Neural progenitor cell (in vitro differentiated cells): ENCODE results near the gene HOXB9. TPM values are rescaled to one million over a fixed set of nuclear protein-coding genes. Genes with fewer than 3 reads are reported as not detected.

ENCODE experiments used
- DNase-seq: peaks from one replicate; pipeline ENCODE4 v3.0.0-alpha.2; 2016; ENCODE audit warnings: low spot score
- H2AFZ ChIP-seq: fragments of 200-600 bp; sonication (generic); replicated peaks from 2 replicates; pipeline ENCODE4 v1.6.1; 2016; ENCODE audit warnings: antibody characterized with exemption
- H3F3A ChIP-seq: fragments of 200-600 bp; sonication (generic); 2 replicates; pipeline ENCODE4 v1.6.1; 2016; ENCODE audit warnings: antibody characterized with exemption, low read depth
- H3K27ac ChIP-seq: fragments of 200-600 bp; sonication (generic); 2 replicates; pipeline ENCODE4 v1.5.1; 2016; ENCODE audit warnings: mild to moderate bottlenecking
- H3K27me3 ChIP-seq: fragments of 200-600 bp; sonication (generic); 2 replicates; pipeline ENCODE4 v1.6.1; 2016; ENCODE audit warnings: mild to moderate bottlenecking, moderate library complexity
- H3K36me3 ChIP-seq: fragments of 200-600 bp; sonication (generic); 2 replicates; pipeline ENCODE4 v1.5.1; 2016
- H3K4me1 ChIP-seq: fragments of 200-600 bp; sonication (generic); 2 replicates; pipeline ENCODE4 v1.6.1; 2016; ENCODE audit warnings: mixed run types
- H3K4me2 ChIP-seq: fragments of 200-600 bp; sonication (generic); 2 replicates; pipeline ENCODE4 v1.6.1; 2016
- H3K4me3 ChIP-seq: fragments of 200-600 bp; sonication (generic); 2 replicates; pipeline ENCODE4 v1.5.1; 2016
- H3K79me2 ChIP-seq: fragments of 200-600 bp; sonication (generic); 2 replicates; pipeline ENCODE4 v1.6.1; 2016; ENCODE audit warnings: low read depth
- H3K9ac ChIP-seq: fragments of 200-600 bp; sonication (generic); 2 replicates; pipeline ENCODE4 v1.6.1; 2016
- H3K9me3 ChIP-seq: fragments of 200-600 bp; sonication (generic); 2 replicates; pipeline ENCODE4 v1.5.1; 2016; ENCODE audit warnings: low read depth
- H4K20me1 ChIP-seq: fragments of 200-600 bp; sonication (generic); 2 replicates; pipeline ENCODE4 v1.6.1; 2016; ENCODE audit warnings: low read depth
- H3K27ac Mint-ChIP-seq: 3 replicates; pipeline ENCODE4 v1.8.0; 2021; ENCODE audit warnings: mixed read lengths
- H3K27me3 Mint-ChIP-seq: 2 replicates; pipeline ENCODE4 v1.8.0; 2022; ENCODE audit warnings: low read depth, mild to moderate bottlenecking, inconsistent platforms, moderate library complexity, mixed read lengths; ENCODE audit not compliant: insufficient read depth
- H3K36me3 Mint-ChIP-seq: 3 replicates; pipeline ENCODE4 v1.8.0; 2021; ENCODE audit warnings: mixed read lengths
- H3K4me1 Mint-ChIP-seq: 3 replicates; pipeline ENCODE4 v1.8.0; 2021; ENCODE audit warnings: mixed read lengths
- H3K4me3 Mint-ChIP-seq: 3 replicates; pipeline ENCODE4 v1.8.0; 2021; ENCODE audit warnings: mild to moderate bottlenecking, moderate library complexity, mixed read lengths
- H3K9me3 Mint-ChIP-seq: 3 replicates; pipeline ENCODE4 v1.8.0; 2020; ENCODE audit warnings: mixed read lengths
- EZH2 ChIP-seq: fragments of 200-600 bp; sonication (generic); IDR thresholded peaks from 2 replicates; pipeline ENCODE4 v1.6.1; 2017; ENCODE audit warnings: antibody characterized with exemption, mild to moderate bottlenecking, moderate library complexity
- EZH2phosphoT487 ChIP-seq: fragments of 200-600 bp; sonication (generic); IDR thresholded peaks from 2 replicates; pipeline ENCODE4 v1.6.1; 2017; ENCODE audit warnings: antibody characterized with exemption
- total RNA-seq: library from RNA; depleted of rRNA; stranded (reverse); fragments of >200 nt; gene quantifications from 2 replicates; pipeline ENCODE4 v1.2.3, GENCODE V29; 2015; ENCODE audit warnings: low replicate concordance
- TF ChIP-seq, protein P1 (sequence below): fragments of 200-600 bp; sonication (generic); IDR thresholded peaks from 2 replicates; pipeline ENCODE4 v1.5.1; 2017; ENCODE audit warnings: antibody characterized with exemption, mild to moderate bottlenecking

The HOXB9 gene
- total RNA-seq, 1 donor from 2014 or later, result not detected

DNA sequence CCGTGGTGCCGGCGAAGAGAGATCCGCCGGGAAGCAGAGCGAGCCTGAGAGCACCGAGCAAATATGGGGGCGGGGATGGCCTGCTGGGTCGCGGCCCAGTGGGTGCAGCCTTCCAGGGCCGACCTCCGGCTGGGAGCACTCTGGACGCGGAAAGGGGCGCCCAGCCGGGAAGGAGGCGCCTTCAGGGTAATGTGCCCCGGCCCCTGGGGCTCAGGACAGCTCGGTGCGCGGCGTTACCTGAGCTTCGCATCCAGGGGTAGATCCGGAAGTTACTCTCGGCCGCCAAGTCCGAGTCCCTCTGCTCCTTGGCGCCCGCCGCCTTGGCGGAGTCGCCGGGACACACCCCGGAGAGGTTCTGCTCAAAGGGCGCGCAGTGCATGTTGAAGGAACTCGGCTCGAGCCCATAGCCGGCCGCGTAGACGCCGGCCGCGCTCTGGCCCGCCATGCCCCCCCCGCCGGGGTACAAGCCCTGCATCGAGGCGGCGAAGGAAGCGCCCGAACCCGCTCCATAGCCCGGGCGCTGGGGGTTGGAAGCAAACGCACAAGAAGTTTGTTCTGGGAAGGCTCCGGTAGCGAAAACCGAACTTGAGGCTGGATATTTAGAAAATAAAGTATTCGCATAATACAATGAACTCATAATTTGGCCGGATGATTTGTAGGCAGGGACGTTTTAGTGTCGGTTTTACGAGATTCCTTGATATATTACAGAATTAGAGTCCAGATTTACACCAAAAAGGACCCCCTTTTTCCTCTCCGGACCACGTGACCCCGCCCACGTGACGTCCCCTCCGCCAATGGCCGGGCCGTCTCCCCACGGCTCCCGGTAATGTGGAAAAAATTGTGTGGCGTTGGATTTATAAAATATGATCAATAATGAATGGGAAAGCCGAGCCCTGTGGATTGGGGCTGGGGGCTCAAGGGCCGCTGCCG is 15.6 kb downstream of the HOXB9 start, which contains the start of gene HOXB7:
Gene HOXB7, minus strand, starts transcription at position 736 of the 930 bp plus-strand sequence. Its CDS starts 99 bp downstream, at position 637.
- H3K36me3 Mint-ChIP-seq, result no peaks in the 10 kb centered on the region
- H3K27me3 Mint-ChIP-seq, result peaks cover 92% of the 10 kb centered on the region
- H3K27ac ChIP-seq, result no peak within 1 kb of the TSS
- H4K20me1 ChIP-seq, result peaks cover 94% of the 10 kb centered on the region
- H3K4me1 Mint-ChIP-seq, result peaks cover 11% of the 10 kb centered on the region
- H3K27me3 ChIP-seq, result peaks cover 100% of the 10 kb centered on the region
- H3K4me3 Mint-ChIP-seq, result peak within 1 kb of the TSS; percentile 34
- H3K9me3 ChIP-seq, result no peaks in the 10 kb centered on the region
- H3K4me2 ChIP-seq, result peak within 1 kb of the TSS; percentile 3
- H3K36me3 ChIP-seq, result no peaks in the 10 kb centered on the region
- H3F3A ChIP-seq, result peaks cover 9% of the 10 kb centered on the region
- no peaks in the 10 kb centered on the region for H3K4me1 ChIP-seq
- H3K9ac ChIP-seq, result no peak within 1 kb of the TSS
- peaks cover 3% of the 10 kb centered on the region for H3K9me3 Mint-ChIP-seq
- no peak for DNase-seq
- no peak within 1 kb of the TSS for H3K27ac Mint-ChIP-seq
- no peaks in the 10 kb centered on the region for H3K79me2 ChIP-seq
- no peak within 1 kb of the TSS for H2AFZ ChIP-seq
- peak within 1 kb of the TSS; percentile 3 for H3K4me3 ChIP-seq
- TF ChIP-seq, protein P1, sequence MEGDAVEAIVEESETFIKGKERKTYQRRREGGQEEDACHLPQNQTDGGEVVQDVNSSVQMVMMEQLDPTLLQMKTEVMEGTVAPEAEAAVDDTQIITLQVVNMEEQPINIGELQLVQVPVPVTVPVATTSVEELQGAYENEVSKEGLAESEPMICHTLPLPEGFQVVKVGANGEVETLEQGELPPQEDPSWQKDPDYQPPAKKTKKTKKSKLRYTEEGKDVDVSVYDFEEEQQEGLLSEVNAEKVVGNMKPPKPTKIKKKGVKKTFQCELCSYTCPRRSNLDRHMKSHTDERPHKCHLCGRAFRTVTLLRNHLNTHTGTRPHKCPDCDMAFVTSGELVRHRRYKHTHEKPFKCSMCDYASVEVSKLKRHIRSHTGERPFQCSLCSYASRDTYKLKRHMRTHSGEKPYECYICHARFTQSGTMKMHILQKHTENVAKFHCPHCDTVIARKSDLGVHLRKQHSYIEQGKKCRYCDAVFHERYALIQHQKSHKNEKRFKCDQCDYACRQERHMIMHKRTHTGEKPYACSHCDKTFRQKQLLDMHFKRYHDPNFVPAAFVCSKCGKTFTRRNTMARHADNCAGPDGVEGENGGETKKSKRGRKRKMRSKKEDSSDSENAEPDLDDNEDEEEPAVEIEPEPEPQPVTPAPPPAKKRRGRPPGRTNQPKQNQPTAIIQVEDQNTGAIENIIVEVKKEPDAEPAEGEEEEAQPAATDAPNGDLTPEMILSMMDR, result no peak
- TF ChIP-seq EZH2, result peak; percentile 100
- peak; percentile 99 for TF ChIP-seq EZH2phosphoT487

DNA sequence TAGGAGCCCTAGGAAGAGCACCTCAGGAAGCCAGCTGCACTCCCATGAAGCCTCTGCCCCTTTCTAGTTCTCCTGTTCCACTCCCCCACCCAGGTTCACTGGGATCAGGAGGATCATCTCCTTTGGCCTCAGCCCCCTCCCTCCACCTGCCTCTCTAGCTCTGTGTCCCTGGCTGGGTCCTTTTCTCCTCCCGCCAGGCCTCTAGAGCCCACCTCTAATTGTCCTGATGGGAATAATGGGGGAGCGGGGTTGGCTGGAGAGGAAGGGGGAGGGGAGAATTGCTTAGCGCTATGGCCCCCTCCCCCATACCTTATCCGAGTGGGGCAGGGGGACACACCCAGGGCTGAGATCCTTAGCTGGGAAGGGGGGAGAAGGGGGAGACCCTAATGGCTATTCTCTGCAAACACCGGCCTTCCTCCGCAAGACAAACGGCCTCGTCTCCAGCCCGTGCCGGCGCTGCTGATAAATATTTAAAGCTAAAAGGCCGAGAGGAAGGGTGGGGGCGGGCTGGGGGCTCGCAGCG is 16.3 kb downstream of the HOXB9 start:
- Histone ChIP-seq H3K36me3 (no peaks in the 10 kb centered on the region), H3K27ac (no peak overlapping the region), H3K4me3 (no peak overlapping the region), H3K79me2 (no peaks in the 10 kb centered on the region), H4K20me1 (peaks cover 94% of the 10 kb centered on the region), H3K4me1 (no peaks in the 10 kb centered on the region), H3K4me2 (no peak overlapping the region), H2AFZ (no peak overlapping the region), H3K27me3 (peaks cover 100% of the 10 kb centered on the region), H3K9me3 (no peaks in the 10 kb centered on the region), H3F3A (peaks cover 9% of the 10 kb centered on the region), H3K9ac (no peak overlapping the region)
- no peaks in the 10 kb centered on the region for H3K36me3 Mint-ChIP-seq
- peaks cover 6% of the 10 kb centered on the region for H3K9me3 Mint-ChIP-seq
- H3K4me3 Mint-ChIP-seq, result no peak overlapping the region
- no peak overlapping the region for H3K27ac Mint-ChIP-seq
- TF ChIP-seq EZH2 (no peak), EZH2phosphoT487 (no peak)
- TF ChIP-seq, protein P1, result no peak
- H3K4me1 Mint-ChIP-seq, result peaks cover 11% of the 10 kb centered on the region
- no peak for DNase-seq
- H3K27me3 Mint-ChIP-seq, result peaks cover 92% of the 10 kb centered on the region

DNA sequence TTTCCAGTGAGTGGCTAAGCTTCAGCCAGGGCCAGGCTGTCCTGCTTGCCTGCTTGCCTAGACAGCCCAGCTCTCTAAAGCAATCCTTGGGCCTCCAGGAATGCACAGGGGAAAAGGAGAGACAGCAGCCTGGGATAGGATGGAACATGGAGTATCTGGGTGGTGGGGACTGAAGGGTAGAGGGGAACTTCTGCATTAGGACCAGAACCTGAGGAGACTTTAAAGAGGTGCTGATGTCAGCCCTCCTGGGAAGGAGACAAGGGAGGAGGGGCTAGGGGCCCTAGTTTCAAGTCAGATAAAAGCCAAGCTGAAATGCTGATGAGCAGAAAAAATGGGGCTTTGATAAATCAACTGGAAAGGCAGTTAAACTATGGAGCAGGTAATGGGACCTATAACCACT is 17.1 kb downstream of the HOXB9 start:
- no peaks in the 10 kb centered on the region for H3K36me3 Mint-ChIP-seq
- no peak overlapping the region for H3K27ac ChIP-seq
- no peak overlapping the region for H2AFZ ChIP-seq
- no peaks in the 10 kb centered on the region for H3K9me3 ChIP-seq
- no peak overlapping the region for H3K27ac Mint-ChIP-seq
- peaks cover 94% of the 10 kb centered on the region for H4K20me1 ChIP-seq
- H3K4me3 ChIP-seq, result no peak overlapping the region
- H3K4me1 Mint-ChIP-seq, result peaks cover 11% of the 10 kb centered on the region
- peaks cover 100% of the 10 kb centered on the region for H3K27me3 ChIP-seq
- H3F3A ChIP-seq, result peaks cover 9% of the 10 kb centered on the region
- no peaks in the 10 kb centered on the region for H3K36me3 ChIP-seq
- H3K27me3 Mint-ChIP-seq, result peaks cover 92% of the 10 kb centered on the region
- H3K9ac ChIP-seq, result no peak overlapping the region
- H3K79me2 ChIP-seq, result no peaks in the 10 kb centered on the region
- peak overlapping the region; percentile 41 for H3K4me3 Mint-ChIP-seq
- TF ChIP-seq EZH2phosphoT487, result no peak
- TF ChIP-seq, protein P1, result no peak
- no peak for TF ChIP-seq EZH2
- peaks cover 10% of the 10 kb centered on the region for H3K9me3 Mint-ChIP-seq
- no peaks in the 10 kb centered on the region for H3K4me1 ChIP-seq
- H3K4me2 ChIP-seq, result no peak overlapping the region
- no peak for DNase-seq
